GM21367 (cell line): ENCODE data around the gene SEC23B.
A peak's percentile ranks its signal among the peaks of the same experiment; 100 is the strongest.

Experiments
- ATAC-seq: cut with Tn5 transposase; IDR thresholded peaks from one replicate; pipeline ENCODE4 v1.9.1; 2021; ENCODE audit not compliant: unreplicated experiment

The SEC23B gene

GRCh38 chr20:18585134-18585533 lies 77.4 kb downstream of the SEC23B start:
- ATAC-seq: no peak

DNA sequence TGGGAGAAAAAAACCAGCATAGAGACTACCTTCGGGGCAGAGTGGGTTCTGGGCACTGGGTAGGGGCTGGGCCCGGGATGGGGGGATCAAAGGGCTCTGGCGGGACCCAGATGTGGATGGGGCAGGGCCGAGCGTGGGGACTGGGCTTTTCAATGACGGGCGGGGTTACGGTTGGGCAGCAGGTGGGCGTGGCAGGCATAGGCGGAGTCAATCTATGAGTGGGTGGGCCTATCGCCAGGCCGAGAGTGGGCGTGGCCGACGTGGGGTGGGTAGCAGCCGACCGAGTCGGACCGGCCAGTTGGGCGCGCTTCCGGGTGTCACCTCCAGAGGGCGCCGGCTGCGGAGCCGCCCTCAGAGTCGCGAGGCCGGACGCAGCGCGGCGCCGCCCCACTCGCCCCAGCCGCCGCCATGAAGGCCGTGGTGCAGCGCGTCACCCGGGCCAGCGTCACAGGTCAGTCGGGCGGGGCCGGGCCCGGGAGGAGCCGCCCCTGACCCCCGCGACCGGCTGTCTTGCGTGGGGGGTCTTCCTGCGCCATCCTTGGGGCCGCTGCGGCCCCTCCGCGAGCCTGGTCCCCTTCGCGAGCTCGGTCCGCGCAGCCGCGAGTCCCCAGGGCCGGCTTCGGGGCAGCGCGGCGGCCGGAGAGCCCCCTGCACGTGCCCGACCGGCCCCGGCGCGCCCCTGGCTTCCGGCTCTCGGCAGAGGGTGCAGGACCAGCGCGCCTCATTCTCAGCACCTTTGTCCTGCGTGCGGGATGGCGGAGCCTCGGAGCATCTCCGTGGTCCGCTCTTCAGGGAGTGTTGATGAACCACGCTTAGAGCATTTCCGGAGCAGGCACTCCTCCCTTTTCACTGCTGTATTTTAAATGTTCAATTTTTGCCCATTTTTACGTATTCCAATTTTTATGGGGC lies 80.2 kb downstream of the SEC23B start, which contains the start of gene DTD1:
DTD1 (plus strand) TSS at position 390 of the 909 bp plus-strand sequence; CDS start at position 409, 19 bp downstream.
- ATAC-seq: peak; percentile 91

DNA sequence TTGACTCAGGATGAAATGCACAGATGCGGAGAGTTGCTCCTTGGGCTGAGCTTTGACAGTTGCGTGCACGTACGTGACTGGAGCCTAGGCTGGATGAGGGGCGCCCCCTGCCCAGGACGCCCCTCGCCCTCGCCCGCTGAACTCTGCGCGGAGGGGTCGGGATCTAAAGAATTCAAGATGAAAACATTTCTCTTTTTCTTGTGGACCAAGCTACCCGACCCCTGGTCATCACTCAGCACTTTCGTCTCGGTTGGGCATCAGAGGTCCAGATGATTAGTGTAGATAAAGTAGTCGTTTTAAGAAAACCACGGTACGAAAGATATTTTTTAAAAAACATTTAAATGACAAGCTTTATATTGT lies 80.8 kb downstream of the SEC23B start:
- no peak for ATAC-seq

DNA sequence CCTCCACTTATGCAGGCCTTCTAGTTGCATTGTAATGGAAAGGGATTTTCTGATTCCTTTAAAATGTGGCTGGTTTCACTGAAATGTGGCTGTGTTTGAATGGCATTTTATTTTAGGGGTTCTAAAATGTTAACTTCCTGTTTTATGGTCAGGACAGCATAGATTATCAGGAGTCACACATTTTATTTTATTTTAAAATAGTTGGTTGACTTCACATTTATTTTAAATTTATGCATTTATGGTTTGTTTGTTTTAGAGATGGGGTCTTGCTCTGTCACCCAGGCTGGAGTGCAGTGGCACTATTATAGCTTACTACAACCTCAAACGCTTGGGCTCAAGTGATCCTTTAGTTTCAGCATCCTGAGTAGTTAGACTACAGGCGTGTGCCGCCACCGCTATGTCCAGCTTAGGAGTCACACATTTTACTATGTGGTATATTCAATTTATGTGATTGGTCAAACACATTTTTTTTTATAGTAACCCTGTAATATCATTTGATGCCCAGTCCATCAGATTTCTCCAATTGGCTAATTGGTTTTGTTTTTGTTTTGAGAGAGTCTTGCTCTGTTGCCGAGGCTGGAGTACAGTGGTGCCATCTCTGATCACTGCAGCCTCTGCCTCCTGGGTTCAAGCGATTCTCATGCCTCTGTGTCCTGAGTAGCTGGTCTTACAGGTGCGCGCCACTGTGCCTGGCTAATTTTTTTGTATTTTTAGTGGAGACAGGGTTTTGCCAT lies 82.4 kb downstream of the SEC23B start:
- ATAC-seq: no peak

DNA sequence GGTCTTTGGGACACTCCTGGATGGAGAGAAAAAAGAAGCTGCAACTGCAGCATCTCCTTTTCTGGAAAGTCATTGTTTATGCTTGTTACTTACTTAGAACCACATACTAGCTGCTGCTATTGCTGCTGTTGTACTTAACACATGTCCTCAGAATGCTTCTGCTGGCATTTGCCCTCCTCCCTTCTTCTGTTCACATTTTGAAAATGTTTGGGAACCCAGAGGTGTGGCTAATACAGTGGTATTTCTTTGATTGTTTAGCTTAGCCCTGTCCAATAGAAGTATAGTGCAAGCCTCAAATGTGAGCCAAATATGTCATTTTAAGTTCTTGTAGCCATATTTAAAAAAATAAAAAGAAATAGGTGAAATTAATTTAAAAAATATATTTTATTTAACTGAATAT lies 88.5 kb downstream of the SEC23B start:
- ATAC-seq: no peak

DNA sequence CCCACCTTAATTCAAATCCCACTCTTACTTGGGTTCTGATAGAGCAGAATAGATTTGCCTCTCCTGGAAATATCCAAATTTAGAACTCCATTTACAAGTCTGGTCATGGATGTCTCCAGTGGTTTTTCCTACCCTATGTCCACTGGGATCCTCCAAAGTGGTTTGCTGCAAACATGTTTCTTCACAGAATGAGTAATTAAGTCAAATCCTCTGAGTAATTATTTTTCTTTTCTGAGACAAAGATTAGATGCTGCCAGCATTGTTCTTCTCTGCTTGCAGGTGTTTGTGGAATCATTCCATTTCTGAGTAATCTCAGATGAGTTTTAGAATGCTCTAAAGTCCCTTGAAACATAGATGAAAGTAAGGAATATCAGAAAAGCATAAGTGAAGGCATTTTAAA lies 102.0 kb downstream of the SEC23B start:
- no peak for ATAC-seq
